Smooth muscle cell (in vitro differentiated cells): ENCODE results near the gene PVR. TPM values are rescaled to one million over a fixed set of nuclear protein-coding genes. Genes with fewer than 3 reads are reported as not detected.
"Not testable (repeated sequence)": the region's sequence is repeated elsewhere in the genome, so short reads cannot be mapped to it uniquely, and the experiment has no call there.

Experiments
- DNase-seq: peaks from one replicate; lab custom pipeline; 2025; ENCODE audit not compliant: unreplicated experiment; lab: John Stamatoyannopoulos, UW
- H2AFZ ChIP-seq: fragments of 200-600 bp; sonication (generic); 2 replicates; pipeline ENCODE4 v1.6.0; 2016; ENCODE audit warnings: antibody characterized with exemption, low read depth, mild to moderate bottlenecking
- H3F3A ChIP-seq: fragments of 200-600 bp; sonication (generic); 2 replicates; pipeline ENCODE4 v1.6.0; 2017; ENCODE audit warnings: antibody characterized with exemption, low read depth
- H3K27ac ChIP-seq: fragments of 200-600 bp; sonication (generic); 2 replicates; pipeline ENCODE4 v1.5.1; 2016; ENCODE audit warnings: low read depth, mild to moderate bottlenecking
- H3K27me3 ChIP-seq: fragments of 200-600 bp; sonication (generic); 2 replicates; pipeline ENCODE4 v1.6.1; 2016; ENCODE audit warnings: low read depth, mild to moderate bottlenecking
- H3K36me3 ChIP-seq: fragments of 200-600 bp; sonication (generic); 2 replicates; pipeline ENCODE4 v1.5.1; 2016; ENCODE audit warnings: low read depth
- H3K4me1 ChIP-seq: fragments of 200-600 bp; sonication (generic); 2 replicates; pipeline ENCODE4 v1.5.1; 2016; ENCODE audit warnings: low read depth
- H3K4me2 ChIP-seq: fragments of 200-600 bp; sonication (generic); 2 replicates; pipeline ENCODE4 v1.6.0; 2016; ENCODE audit warnings: mild to moderate bottlenecking
- H3K4me3 ChIP-seq: fragments of 200-600 bp; sonication (generic); 2 replicates; pipeline ENCODE4 v1.5.1; 2016; ENCODE audit warnings: mild to moderate bottlenecking
- H3K79me2 ChIP-seq: fragments of 200-600 bp; sonication (generic); 2 replicates; pipeline ENCODE4 v1.6.0; 2016; ENCODE audit warnings: low read depth, mild to moderate bottlenecking
- H3K9ac ChIP-seq: fragments of 200-600 bp; sonication (generic); 2 replicates; pipeline ENCODE4 v1.6.0; 2016; ENCODE audit warnings: low read depth
- H3K9me3 ChIP-seq: fragments of 200-600 bp; sonication (generic); replicated peaks from 2 replicates; pipeline ENCODE4 v1.5.1; 2016; ENCODE audit warnings: low read depth
- H4K20me1 ChIP-seq: fragments of 200-600 bp; sonication (generic); 2 replicates; pipeline ENCODE4 v1.6.0; 2016; ENCODE audit warnings: low read depth
- WGBS: methylation state at CpG from one replicate; pipeline ENCODE4 v1.1.7; 2016; ENCODE audit warnings: low lambda C conversion rate; 5-methylcytosine and 5-hydroxymethylcytosine counted together
- polyA plus RNA-seq: library from polyadenylated mRNA; unstranded; fragments of >200 nt; fragmentation: Nextera tagmentation; extraction: Ambion mirVana; gene quantifications from 2 replicates; pipeline ENCODE4 v1.2.1, GENCODE V29; 2016
- total RNA-seq: library from RNA; depleted of rRNA; stranded (reverse); fragments of >200 nt; gene quantifications from 2 replicates; pipeline ENCODE4 v1.2.3, GENCODE V29; 2014
- TF ChIP-seq, protein P1 (sequence below): fragments of 200-600 bp; sonication (generic); IDR thresholded peaks from 2 replicates; pipeline ENCODE4 v1.5.1; 2017; ENCODE audit warnings: borderline replicate concordance, mild to moderate bottlenecking, antibody characterized with exemption; ENCODE audit not compliant: insufficient read depth, poor library complexity, severe bottlenecking

The PVR gene
- total and polyA plus RNA-seq, 2 experiments from 2014 or later: 25.4 to 35.0 TPM

GRCh38 chr19:44628793-44629192, 14.9 kb upstream of the PVR start:
- Histone ChIP-seq H3K27ac (no peak overlapping the region), H3K4me1 (no peaks in the 10 kb centered on the region), H2AFZ (no peak overlapping the region), H3K36me3 (no peaks in the 10 kb centered on the region), H3K9ac (no peak overlapping the region), H3F3A (no peaks in the 10 kb centered on the region), H3K9me3 (no peaks in the 10 kb centered on the region), H3K4me3 (no peak overlapping the region), H3K27me3 (no peaks in the 10 kb centered on the region), H3K4me2 (no peak overlapping the region), H4K20me1 (no peaks in the 10 kb centered on the region), H3K79me2 (no peaks in the 10 kb centered on the region)
- DNase-seq: no peak
- 93% methylated on average over 3 of the region's 3 CpGs for WGBS
- TF ChIP-seq, protein P1, sequence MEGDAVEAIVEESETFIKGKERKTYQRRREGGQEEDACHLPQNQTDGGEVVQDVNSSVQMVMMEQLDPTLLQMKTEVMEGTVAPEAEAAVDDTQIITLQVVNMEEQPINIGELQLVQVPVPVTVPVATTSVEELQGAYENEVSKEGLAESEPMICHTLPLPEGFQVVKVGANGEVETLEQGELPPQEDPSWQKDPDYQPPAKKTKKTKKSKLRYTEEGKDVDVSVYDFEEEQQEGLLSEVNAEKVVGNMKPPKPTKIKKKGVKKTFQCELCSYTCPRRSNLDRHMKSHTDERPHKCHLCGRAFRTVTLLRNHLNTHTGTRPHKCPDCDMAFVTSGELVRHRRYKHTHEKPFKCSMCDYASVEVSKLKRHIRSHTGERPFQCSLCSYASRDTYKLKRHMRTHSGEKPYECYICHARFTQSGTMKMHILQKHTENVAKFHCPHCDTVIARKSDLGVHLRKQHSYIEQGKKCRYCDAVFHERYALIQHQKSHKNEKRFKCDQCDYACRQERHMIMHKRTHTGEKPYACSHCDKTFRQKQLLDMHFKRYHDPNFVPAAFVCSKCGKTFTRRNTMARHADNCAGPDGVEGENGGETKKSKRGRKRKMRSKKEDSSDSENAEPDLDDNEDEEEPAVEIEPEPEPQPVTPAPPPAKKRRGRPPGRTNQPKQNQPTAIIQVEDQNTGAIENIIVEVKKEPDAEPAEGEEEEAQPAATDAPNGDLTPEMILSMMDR: no peak

GRCh38 chr19:44631611-44632010, 12.1 kb upstream of the PVR start:
- not testable (repeated sequence) for H3K27me3 ChIP-seq, H3K4me2 ChIP-seq, H3K4me3 ChIP-seq, H3K36me3 ChIP-seq, H2AFZ ChIP-seq, DNase-seq, H3K9ac ChIP-seq, H4K20me1 ChIP-seq, H3K27ac ChIP-seq, H3K4me1 ChIP-seq, H3K79me2 ChIP-seq, H3F3A ChIP-seq, H3K9me3 ChIP-seq
- 82% methylated on average over 8 of the region's 8 CpGs for WGBS

DNA sequence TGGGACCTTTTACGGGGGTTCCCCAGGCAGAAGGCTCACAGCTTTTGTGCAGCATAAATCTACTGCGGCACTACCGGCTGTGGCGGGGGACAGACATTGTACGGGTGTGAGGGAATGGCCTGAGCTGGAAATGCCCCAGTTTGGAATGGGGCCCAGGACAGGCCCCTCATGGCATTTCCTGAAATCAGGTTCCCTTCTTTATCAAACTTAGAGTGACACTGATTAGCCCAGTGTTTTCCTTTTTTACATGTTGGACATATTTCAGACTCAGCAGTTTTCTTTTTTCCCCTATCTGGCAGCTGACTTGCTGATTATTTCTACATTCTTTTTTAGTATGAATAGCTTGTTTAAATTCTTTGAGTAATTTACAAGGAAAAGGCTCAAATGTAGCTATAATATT, 9.7 kb upstream of the PVR start:
- not testable (repeated sequence) for H3K27ac ChIP-seq, H4K20me1 ChIP-seq, H3F3A ChIP-seq, H3K4me1 ChIP-seq, H3K4me3 ChIP-seq, H2AFZ ChIP-seq, H3K27me3 ChIP-seq, H3K79me2 ChIP-seq, H3K36me3 ChIP-seq, DNase-seq, H3K9ac ChIP-seq, H3K9me3 ChIP-seq, H3K4me2 ChIP-seq
- 67% methylated on average over 5 of the region's 5 CpGs for WGBS

DNA sequence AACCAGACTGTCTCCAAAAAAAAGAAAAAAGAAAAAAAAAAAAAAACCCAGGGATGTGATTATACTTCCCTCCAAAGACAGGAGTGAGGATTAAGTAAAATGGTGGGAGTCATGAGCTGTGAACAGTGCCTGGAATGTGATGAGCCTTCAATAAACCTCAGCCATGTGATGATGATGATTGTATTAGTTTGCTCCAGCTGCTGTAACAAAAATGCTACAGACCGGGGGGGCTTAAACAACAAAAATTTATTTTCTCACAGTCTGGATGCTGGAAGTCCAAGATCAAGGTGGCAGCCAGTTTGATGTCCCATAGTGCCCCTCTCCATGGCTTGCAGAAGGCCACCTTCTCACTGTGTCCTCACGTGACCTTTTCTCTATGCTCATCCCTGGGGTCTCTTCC, 8.9 kb upstream of the PVR start:
- H3K4me3 ChIP-seq: no peak overlapping the region
- no peaks in the 10 kb centered on the region for H3K79me2 ChIP-seq
- no peak overlapping the region for H3K9ac ChIP-seq
- H3F3A ChIP-seq: peaks cover 3% of the 10 kb centered on the region
- H3K4me1 ChIP-seq: no peaks in the 10 kb centered on the region
- no peaks in the 10 kb centered on the region for H3K27me3 ChIP-seq
- H4K20me1 ChIP-seq: no peaks in the 10 kb centered on the region
- H2AFZ ChIP-seq: no peak overlapping the region
- H3K4me2 ChIP-seq: no peak overlapping the region
- no peak for DNase-seq
- no peaks in the 10 kb centered on the region for H3K36me3 ChIP-seq
- whole genome bisulfite sequencing: 100% methylated on average over 2 of the region's 2 CpGs
- no peaks in the 10 kb centered on the region for H3K9me3 ChIP-seq
- no peak overlapping the region for H3K27ac ChIP-seq
- TF ChIP-seq, protein P1: no peak
